ENCODE data around the gene AUNIP.
A peak's percentile ranks its signal among the peaks of the same experiment; 100 is the strongest.

DNA sequence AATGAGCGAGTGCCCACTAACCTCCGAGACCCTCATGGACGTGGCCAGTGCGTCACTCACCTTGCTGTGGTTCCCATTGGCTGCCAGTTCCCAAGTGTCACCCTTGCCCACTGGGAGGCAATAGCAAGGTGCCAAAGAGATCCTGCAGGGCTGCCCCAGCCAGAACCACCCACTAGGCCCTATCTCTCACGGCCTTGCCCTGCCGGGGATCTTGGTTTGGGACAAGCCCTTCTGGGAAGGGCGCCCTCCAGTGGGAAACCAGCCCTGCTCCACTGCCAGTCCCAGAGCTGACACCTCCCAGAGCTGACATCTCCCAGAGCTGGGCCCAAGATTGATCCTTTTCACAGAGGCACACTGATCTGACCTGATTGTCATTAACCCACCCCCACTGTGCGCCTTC, 61.3 kb downstream of the AUNIP start:
- TF ChIP-seq, protein P1, sequence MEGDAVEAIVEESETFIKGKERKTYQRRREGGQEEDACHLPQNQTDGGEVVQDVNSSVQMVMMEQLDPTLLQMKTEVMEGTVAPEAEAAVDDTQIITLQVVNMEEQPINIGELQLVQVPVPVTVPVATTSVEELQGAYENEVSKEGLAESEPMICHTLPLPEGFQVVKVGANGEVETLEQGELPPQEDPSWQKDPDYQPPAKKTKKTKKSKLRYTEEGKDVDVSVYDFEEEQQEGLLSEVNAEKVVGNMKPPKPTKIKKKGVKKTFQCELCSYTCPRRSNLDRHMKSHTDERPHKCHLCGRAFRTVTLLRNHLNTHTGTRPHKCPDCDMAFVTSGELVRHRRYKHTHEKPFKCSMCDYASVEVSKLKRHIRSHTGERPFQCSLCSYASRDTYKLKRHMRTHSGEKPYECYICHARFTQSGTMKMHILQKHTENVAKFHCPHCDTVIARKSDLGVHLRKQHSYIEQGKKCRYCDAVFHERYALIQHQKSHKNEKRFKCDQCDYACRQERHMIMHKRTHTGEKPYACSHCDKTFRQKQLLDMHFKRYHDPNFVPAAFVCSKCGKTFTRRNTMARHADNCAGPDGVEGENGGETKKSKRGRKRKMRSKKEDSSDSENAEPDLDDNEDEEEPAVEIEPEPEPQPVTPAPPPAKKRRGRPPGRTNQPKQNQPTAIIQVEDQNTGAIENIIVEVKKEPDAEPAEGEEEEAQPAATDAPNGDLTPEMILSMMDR (conservative IDR thresholded peaks at IDR 0.05 in 1 of 2, IDR thresholded peaks at IDR 0.05 in 1 of 2; ENCODE audit: low read depth in 1 of 2, low read length in 2 of 2): peak; percentile 37 to 52
- no peak for TF ChIP-seq EZH2 (IDR thresholded peaks at IDR 0.05; ENCODE audit: low read length, missing control alignments)
